ENCODE measurements around the gene TGM5. TPM values are rescaled to one million over a fixed set of nuclear protein-coding genes. Genes with fewer than 3 reads are reported as not detected.
"Not testable (repeated sequence)": the region's sequence is repeated elsewhere in the genome, so short reads cannot be mapped to it uniquely, and the experiment has no call there.

Gene TGM5
- total and polyA plus RNA-seq, 4 experiments from 2014 or later = not detected

GRCh38 chr15:43199945-43200488 lies 66.7 kb downstream of the TGM5 start:
- peaks cover 0 to 8% (median 5%) of the 10 kb centered on the region in 8 donors for H3K9me3 Mint-ChIP-seq
- peaks cover 0 to 6% (median 3%) of the 10 kb centered on the region in 4 donors for H3K4me1 Mint-ChIP-seq
- POLR2A ChIA-PET (ENCODE audit: partially characterized antibody) = interaction anchor here (1.0 kb wide), 1 partner anchor 15 kb away, joined by 3 read pairs; the partner anchor contains the start of gene CCNDBP1
- H3K4me3 Mint-ChIP-seq = no peak overlapping the region
- no peaks in the 10 kb centered on the region for H3K27me3 Mint-ChIP-seq
- Histone ChIP-seq H3K36me3 (ENCODE audit: insufficient read depth, low read length) (peaks cover 20% of the 10 kb centered on the region), H3K27me3 (ENCODE audit: insufficient read depth, low read length) (no peaks in the 10 kb centered on the region), H3K4me1 (ENCODE audit: insufficient read depth, low read length) (no peaks in the 10 kb centered on the region), H3K4me3 (ENCODE audit: low read length in 2 of 2) (no peak overlapping the region), H3K27ac (ENCODE audit: low read depth, low read length) (no peak overlapping the region), H3K9me3 (ENCODE audit: control insufficient read depth in 1 of 2, low read length in 2 of 2) (no peaks in the 10 kb centered on the region)
- H3K27ac Mint-ChIP-seq = peak overlapping the region in 2 of 7 donors; percentile 0 to 46
- intact Hi-C loops (cut with micrococcal nuclease) = no loop called here
- CTCF ChIA-PET (ENCODE audit: partially characterized antibody) = interaction anchor here (1.8 kb wide), 1 partner anchor 86 kb away, joined by 5 read pairs; no protein-coding TSS in a partner anchor
- DNase-seq = no peak
- peaks cover 31 to 33% of the 10 kb centered on the region in 2 donors for H3K36me3 Mint-ChIP-seq

- Mint-ChIP-seq H3K36me3 (peaks cover 40 to 41% of the 10 kb centered on the region in 2 donors), H3K4me3 (no peak overlapping the region), H3K27ac (no peak overlapping the region), H3K4me1 (peaks cover 0 to 1% (median 0%) of the 10 kb centered on the region in 4 donors), H3K9me3 (peaks cover 0 to 8% (median 5%) of the 10 kb centered on the region in 8 donors), H3K27me3 (no peaks in the 10 kb centered on the region)
- no peak overlapping the region for H3K4me3 ChIP-seq (ENCODE audit: low read length in 2 of 2)
- DNase-seq = no peak
- H3K4me1 ChIP-seq (ENCODE audit: insufficient read depth, low read length) = no peaks in the 10 kb centered on the region
- intact Hi-C loops (cut with micrococcal nuclease) = no loop called here
- POLR2A ChIA-PET (ENCODE audit: partially characterized antibody) = no interaction called here
- CTCF ChIA-PET (ENCODE audit: partially characterized antibody) = interaction anchor here (1.1 to 1.8 kb wide), 2 partner anchors 27 to 87 kb away, joined by 3 to 5 read pairs; no protein-coding TSS in a partner anchor
- no peaks in the 10 kb centered on the region for H3K9me3 ChIP-seq (ENCODE audit: control insufficient read depth in 1 of 2, low read length in 2 of 2)
- peaks cover 28% of the 10 kb centered on the region for H3K36me3 ChIP-seq (ENCODE audit: insufficient read depth, low read length)
- no peak overlapping the region for H3K27ac ChIP-seq (ENCODE audit: low read depth, low read length)
- no peaks in the 10 kb centered on the region for H3K27me3 ChIP-seq (ENCODE audit: insufficient read depth, low read length)
Observed at GRCh38 chr15:43198992-43199391, 67.7 kb downstream of the TGM5 start.

GRCh38 chr15:43198556-43198955 lies 68.2 kb downstream of the TGM5 start:
- CTCF ChIA-PET (ENCODE audit: partially characterized antibody) = interaction anchor here (1.1 to 1.8 kb wide), 2 partner anchors 27 to 88 kb away, joined by 3 to 5 read pairs; no protein-coding TSS in a partner anchor
- H3K9me3 ChIP-seq (ENCODE audit: control insufficient read depth in 1 of 2, low read length in 2 of 2); H3K27ac ChIP-seq (ENCODE audit: low read depth, low read length); H3K4me3 ChIP-seq (ENCODE audit: low read length in 2 of 2); H3K27me3 Mint-ChIP-seq; H3K4me1 ChIP-seq (ENCODE audit: insufficient read depth, low read length); POLR2A ChIA-PET (ENCODE audit: partially characterized antibody); intact Hi-C loops (cut with micrococcal nuclease); H3K4me3 Mint-ChIP-seq; H3K4me1 Mint-ChIP-seq; H3K27me3 ChIP-seq (ENCODE audit: insufficient read depth, low read length); H3K9me3 Mint-ChIP-seq; DNase-seq; H3K27ac Mint-ChIP-seq: not testable (repeated sequence)
- H3K36me3 Mint-ChIP-seq = peaks cover 40 to 41% of the 10 kb centered on the region in 2 donors
- peaks cover 30% of the 10 kb centered on the region for H3K36me3 ChIP-seq (ENCODE audit: insufficient read depth, low read length)

- peaks cover 36% of the 10 kb centered on the region for H3K36me3 ChIP-seq (ENCODE audit: insufficient read depth, low read length)
- H3K27ac ChIP-seq (ENCODE audit: low read depth, low read length); H3K9me3 ChIP-seq (ENCODE audit: control insufficient read depth in 1 of 2, low read length in 2 of 2); H3K27ac Mint-ChIP-seq; H3K4me3 ChIP-seq (ENCODE audit: low read length in 2 of 2); DNase-seq; H3K9me3 Mint-ChIP-seq; H3K4me1 ChIP-seq (ENCODE audit: insufficient read depth, low read length); intact Hi-C loops (cut with micrococcal nuclease); H3K4me1 Mint-ChIP-seq; H3K27me3 ChIP-seq (ENCODE audit: insufficient read depth, low read length); H3K27me3 Mint-ChIP-seq; CTCF ChIA-PET (ENCODE audit: partially characterized antibody); H3K4me3 Mint-ChIP-seq: not testable (repeated sequence)
- POLR2A ChIA-PET (ENCODE audit: partially characterized antibody) = interaction anchor here (1.0 kb wide), 1 partner anchor 12 kb away, joined by 5 read pairs; the partner anchor contains the start of gene CCNDBP1
- peaks cover 43 to 47% of the 10 kb centered on the region in 2 donors for H3K36me3 Mint-ChIP-seq
Observed at GRCh38 chr15:43197773-43198172, 69.0 kb downstream of the TGM5 start.

- Mint-ChIP-seq H3K9me3 (peaks cover 0 to 8% (median 5%) of the 10 kb centered on the region in 8 donors), H3K27me3 (no peaks in the 10 kb centered on the region), H3K27ac (peak overlapping the region in 2 of 7 donors; percentile 51 to 66), H3K4me1 (peaks cover 0 to 3% (median under 1%) of the 10 kb centered on the region in 4 donors), H3K4me3 (no peak overlapping the region), H3K36me3 (peaks cover 47 to 55% of the 10 kb centered on the region in 2 donors)
- intact Hi-C loops (cut with micrococcal nuclease) = no loop called here
- Histone ChIP-seq H3K27me3 (ENCODE audit: insufficient read depth, low read length) (no peaks in the 10 kb centered on the region), H3K36me3 (ENCODE audit: insufficient read depth, low read length) (peaks cover 44% of the 10 kb centered on the region), H3K4me1 (ENCODE audit: insufficient read depth, low read length) (no peaks in the 10 kb centered on the region), H3K4me3 (ENCODE audit: low read length in 2 of 2) (no peak overlapping the region), H3K9me3 (ENCODE audit: control insufficient read depth in 1 of 2, low read length in 2 of 2) (no peaks in the 10 kb centered on the region), H3K27ac (ENCODE audit: low read depth, low read length) (no peak overlapping the region)
- ChIA-PET CTCF (ENCODE audit: partially characterized antibody) (no interaction called here), POLR2A (ENCODE audit: partially characterized antibody) (interaction anchor here (1.0 kb wide), 1 partner anchor 11 kb away, joined by 5 read pairs; the partner anchor contains the start of gene CCNDBP1)
- DNase-seq = no peak
Observed at GRCh38 chr15:43196760-43197548, 69.8 kb downstream of the TGM5 start.

GRCh38 chr15:43194795-43195194 lies 71.9 kb downstream of the TGM5 start:
- Mint-ChIP-seq H3K9me3 (peaks cover 0 to 8% (median 5%) of the 10 kb centered on the region in 8 donors), H3K36me3 (peaks cover 63 to 74% of the 10 kb centered on the region in 2 donors), H3K4me1 (peaks cover 2 to 8% (median 6%) of the 10 kb centered on the region in 4 donors), H3K4me3 (no peak overlapping the region), H3K27me3 (no peaks in the 10 kb centered on the region), H3K27ac (peak overlapping the region in 1 of 7 donors; percentile 35)
- H3K9me3 ChIP-seq (ENCODE audit: control insufficient read depth in 1 of 2, low read length in 2 of 2) = no peaks in the 10 kb centered on the region
- DNase-seq = no peak
- H3K27ac ChIP-seq (ENCODE audit: low read depth, low read length) = no peak overlapping the region
- CTCF ChIA-PET (ENCODE audit: partially characterized antibody) = interaction anchor here (1.1 to 2.5 kb wide), 4 partner anchors 9 to 60 kb away, joined by 3 to 14 read pairs (median 4); no protein-coding TSS in a partner anchor
- no peaks in the 10 kb centered on the region for H3K27me3 ChIP-seq (ENCODE audit: insufficient read depth, low read length)
- intact Hi-C loops (cut with micrococcal nuclease) = no loop called here
- POLR2A ChIA-PET (ENCODE audit: partially characterized antibody) = interaction anchor here (1.2 to 1.7 kb wide), 2 partner anchors 9 to 174 kb away, joined by 3 to 5 read pairs; partner anchors contain the start of gene CCNDBP1
- H3K4me1 ChIP-seq (ENCODE audit: insufficient read depth, low read length) = no peaks in the 10 kb centered on the region
- peaks cover 64% of the 10 kb centered on the region for H3K36me3 ChIP-seq (ENCODE audit: insufficient read depth, low read length)
- H3K4me3 ChIP-seq (ENCODE audit: low read length in 2 of 2) = no peak overlapping the region

GRCh38 chr15:43193710-43194109 lies 73.0 kb downstream of the TGM5 start:
- POLR2A ChIA-PET (ENCODE audit: partially characterized antibody) = interaction anchor here (1.7 kb wide), 1 partner anchor 8 kb away, joined by 5 read pairs; the partner anchor contains the start of gene CCNDBP1
- H3K4me3 ChIP-seq (ENCODE audit: low read length in 2 of 2) = no peak overlapping the region
- Mint-ChIP-seq H3K9me3 (peaks cover 0 to 8% (median 5%) of the 10 kb centered on the region in 8 donors), H3K4me3 (no peak overlapping the region), H3K27me3 (no peaks in the 10 kb centered on the region), H3K4me1 (peaks cover 8 to 16% (median 13%) of the 10 kb centered on the region in 4 donors), H3K27ac (no peak overlapping the region), H3K36me3 (peaks cover 64 to 81% of the 10 kb centered on the region in 2 donors)
- H3K4me1 ChIP-seq (ENCODE audit: insufficient read depth, low read length) = peaks cover under 1% of the 10 kb centered on the region
- no peaks in the 10 kb centered on the region for H3K9me3 ChIP-seq (ENCODE audit: control insufficient read depth in 1 of 2, low read length in 2 of 2)
- peaks cover 72% of the 10 kb centered on the region for H3K36me3 ChIP-seq (ENCODE audit: insufficient read depth, low read length)
- H3K27me3 ChIP-seq (ENCODE audit: insufficient read depth, low read length) = no peaks in the 10 kb centered on the region
- CTCF ChIA-PET (ENCODE audit: partially characterized antibody) = interaction anchor here (1.1 to 2.5 kb wide), 2 partner anchors 10 to 71 kb away, joined by 4 to 14 read pairs; no protein-coding TSS in a partner anchor
- intact Hi-C loops (cut with micrococcal nuclease) = no loop called here
- H3K27ac ChIP-seq (ENCODE audit: low read depth, low read length) = no peak overlapping the region
- DNase-seq = no peak
